AG04450 (cell line): ENCODE measurements around the gene ZMYM1. TPM values are rescaled to one million over a fixed set of nuclear protein-coding genes. Genes with fewer than 3 reads are reported as not detected.
"Not testable (repeated sequence)": the region's sequence is repeated elsewhere in the genome, so short reads cannot be mapped to it uniquely, and the experiment has no call there.

Experiments used
- CTCF ChIA-PET: fragments of 300-600, 350-600 bp; formaldehyde crosslinking; extraction: SDS; loops from one replicate; lab custom pipeline; 2022; ENCODE audit warnings: antibody characterized with exemption, inconsistent platforms; lab: Charles Lee
- POLR2A ChIA-PET: fragments of 350-600 bp; formaldehyde crosslinking; extraction: SDS; loops from one replicate; lab custom pipeline; 2021; ENCODE audit warnings: antibody characterized with exemption, inconsistent platforms; lab: Yijun Ruan, JAX
- DNase-seq: peaks from one replicate; pipeline ENCODE4 v3.0.0-alpha.2; 2011; ENCODE audit warnings: low read depth, low spot score
- H3K27ac ChIP-seq: one replicate; pipeline ENCODE4 v1.5.1; 2012; ENCODE audit warnings: low read depth, low read length, control low read depth
- H3K27me3 ChIP-seq: one replicate; pipeline ENCODE4 v1.6.0; 2012; ENCODE audit warnings: low read length; ENCODE audit not compliant: control insufficient read depth, insufficient read depth
- H3K4me3 ChIP-seq: 2 replicates; pipeline ENCODE4 v1.5.1; 2011; ENCODE audit warnings: mild to moderate bottlenecking, low read depth, low read length, control low read depth
- H3K9me3 ChIP-seq: 2 replicates; pipeline ENCODE4 v1.5.1; 2012; ENCODE audit warnings: low read length; ENCODE audit not compliant: control insufficient read depth, insufficient read depth
- polyA plus RNA-seq: library from polyadenylated mRNA; depleted of rRNA; stranded (reverse); fragments of >200 nt; gene quantifications from 2 replicates; pipeline ENCODE4 v1.2.3, GENCODE V29; 2011
- TF ChIP-seq, protein P1 (sequence below): IDR thresholded peaks from 2 replicates; pipeline ENCODE4 v1.5.1; 2011; ENCODE audit warnings: low read depth, low read length, control low read depth, inconsistent platforms

The ZMYM1 gene
- polyA plus RNA-seq, 1 experiment, result 12.9 TPM

DNA sequence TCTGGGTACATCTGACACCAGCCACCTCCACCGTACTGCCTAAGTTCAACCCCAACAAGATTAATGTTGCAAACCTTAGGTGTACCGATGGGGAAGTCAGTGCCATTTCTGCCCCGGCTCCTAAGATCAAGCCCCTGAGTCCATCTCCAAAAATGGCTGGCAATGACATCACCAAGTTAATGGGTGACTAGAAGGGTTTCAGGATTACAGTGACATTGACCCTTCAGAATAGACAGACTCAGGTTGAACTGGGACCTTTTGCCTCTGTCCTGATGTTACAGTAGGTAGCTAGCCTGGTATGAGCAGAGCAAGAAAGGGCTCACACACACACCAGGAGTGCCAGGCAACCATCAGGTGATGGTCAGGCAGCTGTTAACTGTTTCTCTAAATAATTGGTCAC is 25.8 kb upstream of the ZMYM1 start:
- H3K27me3 ChIP-seq, result no peaks in the 10 kb centered on the region
- no peak for DNase-seq
- TF ChIP-seq, protein P1, sequence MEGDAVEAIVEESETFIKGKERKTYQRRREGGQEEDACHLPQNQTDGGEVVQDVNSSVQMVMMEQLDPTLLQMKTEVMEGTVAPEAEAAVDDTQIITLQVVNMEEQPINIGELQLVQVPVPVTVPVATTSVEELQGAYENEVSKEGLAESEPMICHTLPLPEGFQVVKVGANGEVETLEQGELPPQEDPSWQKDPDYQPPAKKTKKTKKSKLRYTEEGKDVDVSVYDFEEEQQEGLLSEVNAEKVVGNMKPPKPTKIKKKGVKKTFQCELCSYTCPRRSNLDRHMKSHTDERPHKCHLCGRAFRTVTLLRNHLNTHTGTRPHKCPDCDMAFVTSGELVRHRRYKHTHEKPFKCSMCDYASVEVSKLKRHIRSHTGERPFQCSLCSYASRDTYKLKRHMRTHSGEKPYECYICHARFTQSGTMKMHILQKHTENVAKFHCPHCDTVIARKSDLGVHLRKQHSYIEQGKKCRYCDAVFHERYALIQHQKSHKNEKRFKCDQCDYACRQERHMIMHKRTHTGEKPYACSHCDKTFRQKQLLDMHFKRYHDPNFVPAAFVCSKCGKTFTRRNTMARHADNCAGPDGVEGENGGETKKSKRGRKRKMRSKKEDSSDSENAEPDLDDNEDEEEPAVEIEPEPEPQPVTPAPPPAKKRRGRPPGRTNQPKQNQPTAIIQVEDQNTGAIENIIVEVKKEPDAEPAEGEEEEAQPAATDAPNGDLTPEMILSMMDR, result no peak
- ChIA-PET POLR2A (no interaction called here), CTCF (no interaction called here)
- H3K9me3 ChIP-seq, result no peaks in the 10 kb centered on the region
- H3K4me3 ChIP-seq, result no peak overlapping the region
- H3K27ac ChIP-seq, result no peak overlapping the region

DNA sequence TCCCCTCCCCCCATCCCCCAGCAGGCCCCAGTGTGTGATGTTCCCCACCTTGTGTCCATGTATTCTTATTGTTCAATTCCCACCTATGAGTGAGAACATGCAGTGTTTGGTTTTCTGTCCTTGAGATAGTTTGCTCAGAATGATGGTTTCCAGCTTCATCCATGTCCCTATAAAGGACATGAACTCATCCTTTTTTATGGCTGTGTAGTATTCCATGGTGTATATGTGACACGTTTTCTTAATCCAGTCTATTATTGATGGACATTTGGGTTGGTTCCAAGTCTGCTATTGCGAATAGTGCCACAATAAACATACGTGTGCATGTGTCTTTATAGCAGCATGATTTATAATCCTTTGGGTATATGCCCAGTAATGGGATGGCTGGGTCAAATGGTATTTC is 24.9 kb upstream of the ZMYM1 start:
- CTCF ChIA-PET, H3K27me3 ChIP-seq, POLR2A ChIA-PET, H3K4me3 ChIP-seq, H3K9me3 ChIP-seq, H3K27ac ChIP-seq, DNase-seq: not testable (repeated sequence)

DNA sequence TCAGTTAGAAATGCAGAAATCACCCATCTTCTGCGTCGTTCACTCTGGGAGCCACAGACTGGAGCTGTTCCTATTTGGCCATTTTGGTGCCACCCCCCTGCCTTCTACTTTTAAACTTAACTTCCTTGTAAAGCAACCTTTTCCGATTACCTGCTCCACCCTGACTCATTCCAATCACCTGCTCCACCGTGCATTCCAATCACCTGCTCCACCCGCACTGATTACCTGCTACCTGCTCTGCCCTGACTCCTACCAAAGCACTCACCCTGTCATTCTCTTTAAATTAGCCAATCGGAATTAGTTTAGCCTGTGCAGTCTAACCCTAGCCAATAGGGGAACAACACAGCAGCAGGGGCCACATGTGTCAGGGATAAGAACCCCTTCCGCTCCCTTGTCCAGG is 20.9 kb upstream of the ZMYM1 start:
- H3K27ac ChIP-seq, H3K9me3 ChIP-seq, POLR2A ChIA-PET, DNase-seq, H3K27me3 ChIP-seq, H3K4me3 ChIP-seq, CTCF ChIA-PET: not testable (repeated sequence)

DNA sequence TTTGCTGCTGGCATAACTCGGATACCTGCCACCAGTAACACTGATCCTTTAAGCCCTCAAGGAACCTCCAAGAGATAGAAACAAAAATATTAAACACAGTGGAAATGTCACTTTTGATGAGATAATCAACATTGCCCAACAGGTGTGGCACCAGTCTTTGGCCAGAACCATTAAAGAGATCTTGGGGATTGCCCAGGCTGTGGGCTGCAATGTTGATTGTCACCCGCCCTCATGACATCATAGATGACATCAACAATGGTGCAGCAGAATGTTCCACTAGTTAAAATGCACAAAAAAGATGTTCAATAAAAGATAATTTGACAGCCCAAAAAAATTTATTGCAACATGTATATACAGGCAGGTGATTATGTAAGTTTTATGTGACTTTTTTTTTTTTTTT is 20.2 kb upstream of the ZMYM1 start:
- no peak overlapping the region for H3K27ac ChIP-seq
- no peak for DNase-seq
- CTCF ChIA-PET, result no interaction called here
- H3K9me3 ChIP-seq, result no peaks in the 10 kb centered on the region
- H3K4me3 ChIP-seq, result no peak overlapping the region
- TF ChIP-seq, protein P1, result no peak
- H3K27me3 ChIP-seq, result no peaks in the 10 kb centered on the region
- POLR2A ChIA-PET, result no interaction called here

DNA sequence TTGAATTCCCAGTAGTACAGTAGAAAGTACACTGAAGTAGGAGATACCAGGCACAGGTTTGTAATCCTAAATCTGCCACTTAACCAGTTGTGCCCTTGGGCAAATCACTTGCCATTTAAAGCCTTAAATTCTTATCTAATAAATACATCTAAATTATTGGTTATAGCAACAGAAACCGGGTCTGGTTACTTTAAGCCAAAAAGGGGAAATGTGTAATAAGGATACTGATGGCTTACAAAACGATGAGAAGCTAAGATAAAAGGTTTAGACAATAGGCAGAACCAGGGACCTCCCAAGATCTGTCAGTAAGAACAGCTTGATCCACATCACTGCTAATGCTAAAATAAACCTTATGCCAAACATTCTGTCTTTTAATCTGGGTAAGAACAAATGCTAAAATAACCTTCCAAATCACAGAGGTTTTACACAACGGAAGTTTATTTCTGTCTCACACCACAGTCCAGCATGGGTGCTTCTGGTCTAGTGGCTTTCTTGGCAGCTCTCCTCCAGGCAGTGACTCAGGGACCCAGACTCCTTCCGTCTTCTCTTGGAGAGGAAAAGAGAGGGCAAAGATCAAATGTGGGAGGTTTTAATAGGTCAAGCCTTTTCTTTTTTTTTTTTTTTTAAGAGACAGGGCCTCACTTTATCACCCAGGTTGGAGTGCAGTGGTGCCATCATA is 16.5 kb upstream of the ZMYM1 start:
- Histone ChIP-seq H3K9me3 (no peaks in the 10 kb centered on the region), H3K4me3 (no peak overlapping the region), H3K27me3 (no peaks in the 10 kb centered on the region), H3K27ac (no peak overlapping the region)
- DNase-seq, result no peak
- ChIA-PET CTCF (no interaction called here), POLR2A (no interaction called here)
- TF ChIP-seq, protein P1, result no peak

DNA sequence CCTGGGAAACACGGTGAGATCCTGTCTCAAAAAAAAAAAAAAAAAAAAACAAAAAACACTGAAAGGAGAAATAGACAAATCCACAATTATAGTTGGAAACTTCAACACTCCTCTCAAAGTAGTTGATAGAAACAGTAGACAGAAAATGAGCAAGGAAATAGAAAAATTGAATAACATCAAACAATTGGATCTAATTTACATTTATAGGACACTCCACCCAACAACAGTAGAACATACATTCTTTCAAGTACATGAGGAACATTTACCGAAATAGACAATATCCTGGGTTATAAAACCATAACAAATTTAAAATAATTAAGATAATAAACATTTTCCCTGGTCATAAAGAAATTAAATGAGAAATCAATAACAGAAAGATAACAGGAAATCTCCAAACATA is 14.9 kb upstream of the ZMYM1 start:
- Histone ChIP-seq H3K4me3 (no peak overlapping the region), H3K9me3 (no peaks in the 10 kb centered on the region), H3K27me3 (no peaks in the 10 kb centered on the region), H3K27ac (no peak overlapping the region)
- TF ChIP-seq, protein P1, result no peak
- ChIA-PET CTCF (no interaction called here), POLR2A (no interaction called here)
- DNase-seq, result no peak
